HEK293 (cell line): ENCODE data around the gene RRBP1.

Experiments used
- REPIN1 ChIP-seq: fragments of 450-650 bp; formaldehyde crosslinking; IDR thresholded peaks from 2 replicates; pipeline ENCODE4 v1.5.1; 2017; ENCODE audit warnings: missing biosample characterization, missing genetic modification characterization, low read depth
- SCRT2 ChIP-seq: fragments of 450-650 bp; formaldehyde crosslinking; IDR thresholded peaks from 2 replicates; pipeline ENCODE4 v1.5.1; 2016; ENCODE audit warnings: missing biosample characterization, missing genetic modification characterization
- ZBTB17 ChIP-seq: fragments of 450-650 bp; formaldehyde crosslinking; IDR thresholded peaks from 2 replicates; pipeline ENCODE4 v1.5.1; 2016; ENCODE audit warnings: missing biosample characterization, missing genetic modification characterization
- ZBTB7A ChIP-seq: fragments of 450-650 bp; formaldehyde crosslinking; IDR thresholded peaks from 2 replicates; pipeline ENCODE4 v1.5.1; 2016; ENCODE audit warnings: low read depth, missing biosample characterization, missing genetic modification characterization
- ZFP37 ChIP-seq: fragments of 450-650 bp; formaldehyde crosslinking; IDR thresholded peaks from 2 replicates; pipeline ENCODE4 v1.5.1; 2016; ENCODE audit warnings: missing biosample characterization, missing genetic modification characterization
- ZFP69B ChIP-seq: fragments of 450-650 bp; formaldehyde crosslinking; IDR thresholded peaks from 2 replicates; pipeline ENCODE4 v1.5.1; 2016; ENCODE audit warnings: missing biosample characterization, missing genetic modification characterization
- ZNF146 ChIP-seq: fragments of 450-650 bp; formaldehyde crosslinking; IDR thresholded peaks from 2 replicates; pipeline ENCODE4 v1.5.1; 2016; ENCODE audit warnings: missing biosample characterization, missing genetic modification characterization
- ZNF184 ChIP-seq: fragments of 450-650 bp; IDR thresholded peaks from 2 replicates; pipeline ENCODE4 v1.5.1; 2018; ENCODE audit warnings: missing biosample characterization, mild to moderate bottlenecking, missing genetic modification characterization
- ZNF274 ChIP-seq, 2 experiments: fragments of 200-500 bp in 1 of 2; fragments of 450-650 bp in 1 of 2; sonication (Bioruptor generic) in 1 of 2; formaldehyde crosslinking in 1 of 2; IDR thresholded peaks; 2 replicates each; pipeline versions ENCODE4 v1.5.1 to v1.6.1; 2014 to 2016; ENCODE audit warnings: borderline replicate concordance in 1 of 2, inconsistent platforms in 1 of 2, low read length in 1 of 2, missing biosample characterization in 1 of 2, missing genetic modification characterization in 1 of 2
- ZNF423 ChIP-seq: fragments of 450-650 bp; formaldehyde crosslinking; IDR thresholded peaks from 2 replicates; pipeline ENCODE4 v1.5.1; 2016; ENCODE audit warnings: missing biosample characterization, missing genetic modification characterization
- ZNF791 ChIP-seq: fragments of 450-650 bp; formaldehyde crosslinking; IDR thresholded peaks from 2 replicates; pipeline ENCODE4 v1.5.1; 2016; ENCODE audit warnings: missing biosample characterization, missing genetic modification characterization
- ZSCAN23 ChIP-seq: fragments of 450-650 bp; formaldehyde crosslinking; IDR thresholded peaks from 2 replicates; pipeline ENCODE4 v1.5.1; 2016; ENCODE audit warnings: missing biosample characterization, missing genetic modification characterization
- TF ChIP-seq, protein P1 (sequence below): fragments of 450-650 bp; formaldehyde crosslinking; IDR thresholded peaks from 2 replicates; pipeline ENCODE4 v1.5.1; 2016; ENCODE audit warnings: missing biosample characterization, missing genetic modification characterization
- TF ChIP-seq, protein P2 (sequence below): fragments of 450-650 bp; formaldehyde crosslinking; IDR thresholded peaks from 2 replicates; pipeline ENCODE4 v1.5.1; 2016; ENCODE audit warnings: missing biosample characterization, missing genetic modification characterization

DNA sequence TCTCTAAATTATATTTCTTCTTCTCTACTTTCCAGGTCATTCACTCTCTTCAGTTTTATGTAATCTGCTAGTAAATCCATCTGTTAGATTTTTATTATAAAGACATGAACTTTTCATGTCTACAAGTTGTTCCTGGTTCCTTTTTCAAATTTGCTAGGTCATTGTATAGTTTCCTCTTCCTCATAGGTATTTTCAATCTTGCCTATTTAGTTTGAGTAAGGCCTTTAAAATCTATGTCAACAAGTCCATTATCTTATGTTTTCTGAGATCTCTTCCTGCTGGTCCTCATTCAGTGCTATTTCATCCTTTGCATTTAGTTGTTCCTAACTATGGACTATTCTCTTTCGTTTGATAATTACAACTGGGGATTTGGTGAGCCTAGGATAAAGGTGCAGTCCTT lies 11.0 kb downstream of the RRBP1 start:
- TF ChIP-seq ZNF146 (tag by site-specific recombination) (no peak), ZNF791 (tag by site-specific recombination) (no peak), ZNF423 (tag by site-specific recombination) (no peak), ZSCAN23 (no peak), ZBTB17 (tag by site-specific recombination) (no peak), ZFP37 (tag by site-specific recombination) (no peak), REPIN1 (tag by site-specific recombination) (no peak), ZNF274 (IDR thresholded peaks at IDR 0.05; ENCODE audit: low read length) (no peak), ZNF274 (tag by site-specific recombination; IDR thresholded peaks at IDR 0.05; ENCODE audit: borderline replicate concordance) (no peak), ZNF184 (tag by site-specific recombination) (no peak), ZFP69B (no peak), ZBTB7A (tag by site-specific recombination) (no peak), SCRT2 (tag by site-specific recombination) (no peak)
- TF ChIP-seq, protein P1, sequence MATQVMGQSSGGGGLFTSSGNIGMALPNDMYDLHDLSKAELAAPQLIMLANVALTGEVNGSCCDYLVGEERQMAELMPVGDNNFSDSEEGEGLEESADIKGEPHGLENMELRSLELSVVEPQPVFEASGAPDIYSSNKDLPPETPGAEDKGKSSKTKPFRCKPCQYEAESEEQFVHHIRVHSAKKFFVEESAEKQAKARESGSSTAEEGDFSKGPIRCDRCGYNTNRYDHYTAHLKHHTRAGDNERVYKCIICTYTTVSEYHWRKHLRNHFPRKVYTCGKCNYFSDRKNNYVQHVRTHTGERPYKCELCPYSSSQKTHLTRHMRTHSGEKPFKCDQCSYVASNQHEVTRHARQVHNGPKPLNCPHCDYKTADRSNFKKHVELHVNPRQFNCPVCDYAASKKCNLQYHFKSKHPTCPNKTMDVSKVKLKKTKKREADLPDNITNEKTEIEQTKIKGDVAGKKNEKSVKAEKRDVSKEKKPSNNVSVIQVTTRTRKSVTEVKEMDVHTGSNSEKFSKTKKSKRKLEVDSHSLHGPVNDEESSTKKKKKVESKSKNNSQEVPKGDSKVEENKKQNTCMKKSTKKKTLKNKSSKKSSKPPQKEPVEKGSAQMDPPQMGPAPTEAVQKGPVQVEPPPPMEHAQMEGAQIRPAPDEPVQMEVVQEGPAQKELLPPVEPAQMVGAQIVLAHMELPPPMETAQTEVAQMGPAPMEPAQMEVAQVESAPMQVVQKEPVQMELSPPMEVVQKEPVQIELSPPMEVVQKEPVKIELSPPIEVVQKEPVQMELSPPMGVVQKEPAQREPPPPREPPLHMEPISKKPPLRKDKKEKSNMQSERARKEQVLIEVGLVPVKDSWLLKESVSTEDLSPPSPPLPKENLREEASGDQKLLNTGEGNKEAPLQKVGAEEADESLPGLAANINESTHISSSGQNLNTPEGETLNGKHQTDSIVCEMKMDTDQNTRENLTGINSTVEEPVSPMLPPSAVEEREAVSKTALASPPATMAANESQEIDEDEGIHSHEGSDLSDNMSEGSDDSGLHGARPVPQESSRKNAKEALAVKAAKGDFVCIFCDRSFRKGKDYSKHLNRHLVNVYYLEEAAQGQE (tag by site-specific recombination): no peak
- TF ChIP-seq, protein P2, sequence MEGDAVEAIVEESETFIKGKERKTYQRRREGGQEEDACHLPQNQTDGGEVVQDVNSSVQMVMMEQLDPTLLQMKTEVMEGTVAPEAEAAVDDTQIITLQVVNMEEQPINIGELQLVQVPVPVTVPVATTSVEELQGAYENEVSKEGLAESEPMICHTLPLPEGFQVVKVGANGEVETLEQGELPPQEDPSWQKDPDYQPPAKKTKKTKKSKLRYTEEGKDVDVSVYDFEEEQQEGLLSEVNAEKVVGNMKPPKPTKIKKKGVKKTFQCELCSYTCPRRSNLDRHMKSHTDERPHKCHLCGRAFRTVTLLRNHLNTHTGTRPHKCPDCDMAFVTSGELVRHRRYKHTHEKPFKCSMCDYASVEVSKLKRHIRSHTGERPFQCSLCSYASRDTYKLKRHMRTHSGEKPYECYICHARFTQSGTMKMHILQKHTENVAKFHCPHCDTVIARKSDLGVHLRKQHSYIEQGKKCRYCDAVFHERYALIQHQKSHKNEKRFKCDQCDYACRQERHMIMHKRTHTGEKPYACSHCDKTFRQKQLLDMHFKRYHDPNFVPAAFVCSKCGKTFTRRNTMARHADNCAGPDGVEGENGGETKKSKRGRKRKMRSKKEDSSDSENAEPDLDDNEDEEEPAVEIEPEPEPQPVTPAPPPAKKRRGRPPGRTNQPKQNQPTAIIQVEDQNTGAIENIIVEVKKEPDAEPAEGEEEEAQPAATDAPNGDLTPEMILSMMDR (tag by site-specific recombination): no peak
